HAP-1 (cell line): ENCODE measurements around the gene SDCBP2.

Experiments
- DNase-seq, 2 experiments: peaks; one replicate each; pipeline ENCODE4 v3.0.0-alpha.2; 2016 to 2020; ENCODE audit warnings: low spot score in 2 of 2
- H3K27me3 ChIP-seq: fragments of 250-450 bp; sonication (Bioruptor Pico); 2 replicates; pipeline ENCODE4 v1.5.1; 2020; ENCODE audit warnings: low read depth, mild to moderate bottlenecking, moderate library complexity
- H3K36me3 ChIP-seq: fragments of 250-450 bp; sonication (Bioruptor Pico); replicated peaks from 2 replicates; pipeline ENCODE4 v1.5.1; 2020; ENCODE audit warnings: mild to moderate bottlenecking
- H3K4me1 ChIP-seq: fragments of 250-450 bp; sonication (Bioruptor Pico); 2 replicates; pipeline ENCODE4 v1.5.1; 2020; ENCODE audit warnings: mild to moderate bottlenecking
- H3K4me3 ChIP-seq: fragments of 250-450 bp; sonication (Bioruptor Pico); 2 replicates; pipeline ENCODE4 v1.5.1; 2020; ENCODE audit warnings: mild to moderate bottlenecking, moderate library complexity
- H3K9me3 ChIP-seq: fragments of 250-450 bp; sonication (Bioruptor Pico); 2 replicates; pipeline ENCODE4 v1.5.1; 2020; ENCODE audit warnings: mild to moderate bottlenecking, moderate library complexity
- in situ Hi-C: fragments of 300-500 bp; cut with MboI; formaldehyde crosslinking; loops from 3 replicates; pipeline ENCODE4 v1.14.3; 2020; ENCODE audit warnings: low sequenced_read_pairs, inconsistent platforms, mixed read lengths

Gene SDCBP2

GRCh38 chr20:1297486-1297885, 31.5 kb downstream of the SDCBP2 start:
- H3K27me3 ChIP-seq: no peaks in the 10 kb centered on the region
- in situ Hi-C loops: no loop called here
- H3K36me3 ChIP-seq: no peaks in the 10 kb centered on the region
- H3K4me1 ChIP-seq: no peaks in the 10 kb centered on the region
- H3K4me3 ChIP-seq: no peak overlapping the region
- DNase-seq: no peak
- no peaks in the 10 kb centered on the region for H3K9me3 ChIP-seq

DNA sequence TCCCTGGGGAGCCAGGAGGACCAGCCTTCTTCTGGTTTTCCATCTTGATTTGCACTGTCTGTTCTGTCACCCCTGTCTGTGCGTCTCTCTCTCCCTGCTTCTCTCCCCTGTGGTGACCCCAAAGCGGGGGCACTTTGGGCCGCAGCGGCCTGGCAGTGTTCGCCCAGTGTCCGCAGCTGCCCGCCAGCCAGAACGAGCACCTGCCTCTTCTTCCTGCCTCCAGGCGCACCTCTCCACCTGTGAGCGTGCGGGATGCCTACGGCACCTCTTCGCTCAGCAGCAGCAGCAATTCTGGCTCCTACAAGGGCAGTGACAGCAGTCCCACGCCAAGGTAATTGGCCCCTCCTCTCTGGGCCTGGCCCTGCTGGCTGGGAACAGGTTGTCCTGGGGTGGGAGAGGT, 32.0 kb downstream of the SDCBP2 start:
- in situ Hi-C loops: no loop called here
- H3K4me1 ChIP-seq: no peaks in the 10 kb centered on the region
- no peaks in the 10 kb centered on the region for H3K36me3 ChIP-seq
- DNase-seq: no peak
- H3K4me3 ChIP-seq: no peak overlapping the region
- H3K27me3 ChIP-seq: no peaks in the 10 kb centered on the region
- no peaks in the 10 kb centered on the region for H3K9me3 ChIP-seq

DNA sequence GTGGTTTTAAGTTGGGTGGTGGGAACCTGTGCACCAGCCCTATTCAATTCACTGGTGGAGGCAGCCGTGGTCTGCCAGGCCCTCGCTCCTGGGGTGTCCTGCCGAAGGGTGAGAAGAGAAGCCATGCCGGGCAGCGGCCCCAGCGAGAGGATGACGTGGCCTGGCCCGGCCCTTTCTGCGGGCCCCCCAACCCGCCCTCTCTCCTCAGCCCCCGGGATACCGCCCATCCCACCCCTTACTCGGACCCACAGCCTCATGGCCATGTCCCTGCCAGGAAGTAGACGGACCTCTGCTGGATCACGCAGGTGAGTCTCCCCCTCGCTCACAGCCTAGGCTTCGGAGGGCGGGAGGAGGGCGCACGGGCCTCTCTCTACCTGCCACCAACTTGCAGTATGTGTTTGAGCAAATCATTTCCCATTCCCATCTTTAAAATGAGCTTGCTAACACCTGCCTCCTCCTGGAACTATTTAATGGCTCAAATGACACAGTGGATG, 32.8 kb downstream of the SDCBP2 start:
- in situ Hi-C loops: no loop called here
- no peaks in the 10 kb centered on the region for H3K4me1 ChIP-seq
- no peaks in the 10 kb centered on the region for H3K9me3 ChIP-seq
- no peak overlapping the region for H3K4me3 ChIP-seq
- H3K27me3 ChIP-seq: no peaks in the 10 kb centered on the region
- H3K36me3 ChIP-seq: no peaks in the 10 kb centered on the region
- no peak for DNase-seq

GRCh38 chr20:1295276-1295930, 33.5 kb downstream of the SDCBP2 start:
- Histone ChIP-seq H3K27me3 (no peaks in the 10 kb centered on the region), H3K36me3 (no peaks in the 10 kb centered on the region), H3K4me3 (no peak overlapping the region), H3K4me1 (no peaks in the 10 kb centered on the region), H3K9me3 (no peaks in the 10 kb centered on the region)
- in situ Hi-C loops: no loop called here
- DNase-seq: no peak

- in situ Hi-C loops: no loop called here
- Histone ChIP-seq H3K36me3 (no peaks in the 10 kb centered on the region), H3K27me3 (no peaks in the 10 kb centered on the region), H3K9me3 (no peaks in the 10 kb centered on the region), H3K4me1 (no peaks in the 10 kb centered on the region), H3K4me3 (no peak overlapping the region)
- DNase-seq: no peak
These were observed 34.4 kb downstream of the SDCBP2 start for GRCh38 chr20:1294497-1294896.

DNA sequence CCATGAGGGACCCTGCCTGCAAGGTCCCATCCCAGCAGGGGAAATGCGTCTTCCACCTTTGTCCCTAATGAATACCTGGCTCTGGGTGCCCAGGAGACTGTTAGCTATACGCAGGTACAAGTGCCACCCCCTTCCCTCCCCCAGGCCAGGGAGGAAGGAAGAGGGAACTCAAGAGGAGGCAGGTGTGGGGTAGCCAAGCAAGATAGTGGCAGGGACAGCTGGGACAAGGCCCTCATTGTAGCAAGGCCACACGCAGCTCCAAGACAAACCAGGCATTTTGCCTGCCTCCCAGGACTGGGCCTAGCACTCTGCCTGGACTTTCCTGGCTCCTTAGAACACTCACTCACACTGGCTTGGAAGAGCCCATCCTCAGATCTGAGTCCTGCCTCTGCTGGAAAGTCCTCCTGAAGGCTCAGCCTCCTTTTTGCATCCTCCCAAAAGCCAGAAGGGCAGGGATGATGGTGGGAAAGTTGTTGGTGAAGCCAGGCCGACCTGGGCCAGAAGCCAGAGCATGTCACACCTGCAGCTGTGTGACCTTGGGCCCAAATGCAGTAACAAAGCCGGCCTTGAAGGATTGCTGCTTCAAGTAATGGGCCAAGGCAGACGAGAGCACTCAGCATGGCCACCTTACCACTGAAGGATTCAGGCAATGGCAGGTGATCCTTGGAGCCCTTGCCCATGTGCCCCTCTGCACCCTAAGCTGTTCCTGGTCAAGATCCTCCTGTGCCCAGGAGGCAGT, 35.1 kb downstream of the SDCBP2 start:
- no peak overlapping the region for H3K4me3 ChIP-seq
- in situ Hi-C loops: no loop called here
- no peak for DNase-seq

GRCh38 chr20:1292620-1293019, 36.3 kb downstream of the SDCBP2 start:
- Histone ChIP-seq H3K36me3 (no peaks in the 10 kb centered on the region), H3K4me3 (no peak overlapping the region), H3K27me3 (no peaks in the 10 kb centered on the region), H3K9me3 (no peaks in the 10 kb centered on the region), H3K4me1 (no peaks in the 10 kb centered on the region)
- in situ Hi-C loops: no loop called here
- no peak for DNase-seq

More for the DNA sequence above, 35.1 kb downstream of the SDCBP2 start:
- no peaks in the 10 kb centered on the region for H3K27me3 ChIP-seq
- no peaks in the 10 kb centered on the region for H3K4me1 ChIP-seq
- H3K36me3 ChIP-seq: no peaks in the 10 kb centered on the region
- no peaks in the 10 kb centered on the region for H3K9me3 ChIP-seq

DNA sequence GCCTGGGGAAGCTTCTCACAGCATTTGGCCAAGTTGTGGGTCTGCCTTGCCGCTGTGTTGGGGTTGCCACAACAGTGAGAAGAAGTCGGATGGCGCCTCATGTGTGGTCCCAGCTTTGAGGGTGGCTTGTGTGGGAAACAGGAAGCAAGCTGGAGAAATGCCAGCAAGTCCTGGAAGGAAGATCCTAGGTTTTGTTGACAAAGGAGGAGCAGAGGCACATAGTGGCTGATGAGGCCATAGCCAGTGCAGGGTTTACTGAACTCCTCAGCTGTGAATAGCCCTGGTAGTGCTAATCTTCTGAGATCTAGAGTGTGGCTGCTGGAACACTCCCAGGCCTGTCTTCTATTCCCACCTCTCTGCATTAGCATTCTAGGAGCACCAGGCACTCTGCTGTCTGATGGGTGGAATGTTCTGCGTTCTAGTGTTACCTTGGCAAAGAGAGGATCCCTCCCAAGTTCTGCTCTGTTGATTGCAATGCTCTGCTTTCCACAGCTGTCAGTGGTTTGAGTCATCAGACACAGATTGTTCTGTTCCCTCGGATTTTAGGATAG, 37.7 kb downstream of the SDCBP2 start:
- H3K9me3 ChIP-seq: no peaks in the 10 kb centered on the region
- H3K4me1 ChIP-seq: no peaks in the 10 kb centered on the region
- no peak overlapping the region for H3K4me3 ChIP-seq
- H3K27me3 ChIP-seq: no peaks in the 10 kb centered on the region
- no peak for DNase-seq
- in situ Hi-C loops: no loop called here
- H3K36me3 ChIP-seq: no peaks in the 10 kb centered on the region

DNA sequence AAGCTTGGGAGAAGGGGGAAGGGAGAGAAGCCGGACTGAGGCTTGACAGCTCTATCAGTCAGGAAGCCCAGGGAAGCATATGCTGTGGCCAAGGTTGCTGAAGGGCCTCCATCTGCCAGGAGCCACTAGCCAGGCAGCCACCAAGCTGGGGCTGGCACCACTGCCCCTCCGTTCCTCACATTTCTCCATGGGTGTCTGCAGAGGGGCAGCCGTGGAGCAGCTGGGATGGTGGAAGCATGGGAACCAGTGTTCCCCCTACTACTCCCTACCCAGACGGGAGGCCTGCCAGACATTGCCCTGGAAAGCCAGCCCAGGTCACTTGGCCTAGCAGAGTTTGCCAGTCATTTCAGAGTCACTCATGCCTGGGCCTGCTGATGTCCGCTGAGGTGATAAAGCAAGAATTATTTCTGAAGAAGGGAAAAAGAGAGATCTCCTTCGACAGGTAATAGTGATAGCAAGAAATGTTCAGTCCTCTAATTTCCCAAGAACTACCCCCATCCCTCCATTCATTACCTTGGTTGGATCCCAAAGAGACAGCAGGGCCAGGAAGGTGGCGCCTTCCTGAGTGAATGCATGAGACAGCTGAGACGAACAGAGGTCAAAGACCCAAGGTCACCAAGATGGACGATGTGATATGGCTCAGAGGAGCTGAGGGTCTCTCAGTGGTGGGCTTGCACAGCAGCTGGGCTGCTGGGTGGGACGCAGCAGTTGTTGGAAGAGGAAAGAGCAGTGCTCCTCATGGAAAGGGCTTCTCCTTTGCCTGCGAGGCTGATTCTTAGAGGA, 41.0 kb downstream of the SDCBP2 start:
- no peaks in the 10 kb centered on the region for H3K36me3 ChIP-seq
- no peak for DNase-seq
- no peaks in the 10 kb centered on the region for H3K4me1 ChIP-seq
- no peaks in the 10 kb centered on the region for H3K27me3 ChIP-seq
- no peak overlapping the region for H3K4me3 ChIP-seq
- no peaks in the 10 kb centered on the region for H3K9me3 ChIP-seq
- in situ Hi-C loops: no loop called here

DNA sequence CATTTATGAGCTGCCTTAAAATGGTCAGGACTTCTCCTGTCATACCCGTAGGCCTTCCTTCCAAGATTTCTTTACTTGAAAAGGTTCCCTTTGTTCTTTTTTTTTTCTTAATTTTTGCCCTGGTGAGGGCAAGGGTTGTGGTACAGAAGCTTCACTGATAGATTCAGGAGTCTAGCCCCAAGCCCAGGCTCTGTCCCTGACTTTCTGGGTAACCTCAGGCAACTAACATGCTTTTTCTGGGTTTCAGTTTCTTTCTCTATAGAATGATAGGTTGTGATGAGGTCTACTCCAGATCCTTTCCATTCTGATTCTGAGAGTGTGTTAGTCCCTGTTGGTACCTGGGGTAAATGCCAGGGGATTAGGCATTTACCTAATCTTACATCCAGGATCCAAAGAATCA, 41.6 kb downstream of the SDCBP2 start:
- in situ Hi-C loops: no loop called here
- DNase-seq: no peak
- Histone ChIP-seq H3K36me3 (no peaks in the 10 kb centered on the region), H3K4me1 (no peaks in the 10 kb centered on the region), H3K4me3 (no peak overlapping the region), H3K27me3 (no peaks in the 10 kb centered on the region), H3K9me3 (no peaks in the 10 kb centered on the region)

DNA sequence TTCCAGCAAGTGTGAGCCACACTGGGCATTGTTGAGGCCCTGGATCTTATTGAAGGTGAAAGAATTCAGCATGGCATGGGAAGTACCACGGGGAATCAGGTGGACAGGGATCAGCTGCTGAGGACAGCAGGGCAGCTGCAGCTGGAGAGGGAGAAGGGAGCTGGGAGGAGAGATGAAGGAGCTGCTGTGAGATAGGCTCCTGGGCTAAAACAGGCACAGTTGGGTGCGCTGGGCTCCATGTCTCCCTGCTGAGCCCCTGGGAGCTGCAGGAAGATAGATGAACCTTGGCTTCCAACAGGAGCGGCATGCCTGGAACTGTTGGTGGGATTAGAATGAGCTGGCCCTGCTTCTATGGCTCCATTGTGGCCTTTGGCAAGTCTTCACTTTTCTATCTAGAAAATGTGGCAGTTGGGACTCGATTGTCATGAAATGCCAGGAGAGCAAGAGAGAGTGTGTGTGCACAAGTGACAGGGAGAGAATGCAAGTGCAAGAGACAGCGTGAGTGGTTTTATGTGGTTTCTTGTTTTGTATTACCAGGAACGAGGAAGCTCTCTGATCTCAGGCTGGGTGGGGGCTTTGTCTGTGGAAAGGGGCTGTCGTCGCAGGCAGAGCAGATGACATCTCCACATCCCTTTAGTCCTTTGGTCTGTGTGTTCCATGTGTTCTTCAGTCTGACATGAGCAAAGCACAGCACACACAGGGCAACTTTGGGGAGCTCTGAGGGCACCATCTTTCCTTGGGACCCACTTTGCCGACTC, 42.5 kb downstream of the SDCBP2 start:
- no peak for DNase-seq
- Histone ChIP-seq H3K4me3 (no peak overlapping the region), H3K9me3 (no peaks in the 10 kb centered on the region), H3K27me3 (no peaks in the 10 kb centered on the region), H3K36me3 (no peaks in the 10 kb centered on the region), H3K4me1 (no peaks in the 10 kb centered on the region)
- in situ Hi-C loops: no loop called here

DNA sequence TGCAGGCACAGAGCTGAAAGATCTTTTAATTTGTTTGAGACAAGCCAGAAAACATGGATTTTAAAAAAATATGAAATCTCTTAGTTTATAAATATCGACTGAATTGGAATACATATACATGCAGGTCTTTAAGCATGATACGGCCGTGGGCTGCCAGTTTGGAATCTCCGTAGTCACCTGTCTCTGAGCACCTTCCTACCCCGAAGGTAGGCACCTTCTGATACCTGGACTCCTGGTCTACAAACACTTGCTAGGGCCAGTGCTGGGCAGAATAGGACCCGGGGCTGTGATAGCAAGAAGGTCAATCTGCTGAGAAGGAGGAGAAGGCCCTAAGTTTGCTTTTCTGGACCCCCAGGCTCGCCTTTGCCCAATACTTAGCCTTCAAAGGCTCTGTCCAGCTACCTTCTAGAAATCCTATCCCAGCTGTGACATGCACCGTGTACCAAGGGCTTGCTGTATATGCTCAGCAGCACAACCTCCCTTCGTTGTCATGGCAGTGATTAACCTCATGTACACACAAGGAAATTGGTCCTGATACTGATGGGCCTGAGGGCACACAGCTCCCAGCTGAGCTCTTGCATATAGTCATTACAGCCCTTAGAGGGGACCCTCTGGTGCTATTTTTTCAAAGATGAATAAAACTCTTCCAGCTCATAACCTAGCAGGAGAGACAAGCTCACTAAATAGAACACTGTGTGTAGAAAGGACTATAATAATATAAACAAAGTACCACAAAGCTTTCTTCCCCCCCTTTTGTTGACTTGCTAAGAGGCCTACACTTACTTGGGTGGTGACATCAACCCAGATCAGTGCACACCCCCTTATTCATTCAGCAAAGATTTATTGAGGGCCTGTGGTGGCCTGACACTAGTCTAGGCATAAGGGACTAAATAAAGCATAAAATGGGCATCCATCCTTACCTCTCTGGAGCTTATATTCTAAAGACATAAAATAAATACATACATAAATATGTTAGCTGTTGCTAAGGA, 45.1 kb downstream of the SDCBP2 start:
- Histone ChIP-seq H3K4me3 (no peak overlapping the region), H3K36me3 (no peaks in the 10 kb centered on the region), H3K27me3 (no peaks in the 10 kb centered on the region), H3K4me1 (no peaks in the 10 kb centered on the region), H3K9me3 (no peaks in the 10 kb centered on the region)
- in situ Hi-C loops: no loop called here
- no peak for DNase-seq
